ENCODE data around the gene SLC6A19. TPM values are rescaled to one million over a fixed set of nuclear protein-coding genes. Genes with fewer than 3 reads are reported as not detected.

Gene SLC6A19
- total RNA-seq, 1 experiment from 2014 or later, result 0.29 TPM

GRCh38 chr5:1257841-1258240 lies 56.4 kb downstream of the SLC6A19 start:
- no peaks in the 10 kb centered on the region for H3K4me1 Mint-ChIP-seq (ENCODE audit: low read depth, unreplicated experiment)
- no peaks in the 10 kb centered on the region for H3K9me3 Mint-ChIP-seq (ENCODE audit: unreplicated experiment)
- no peak overlapping the region for H3K4me3 Mint-ChIP-seq (ENCODE audit: unreplicated experiment)
- no peaks in the 10 kb centered on the region for H3K4me1 ChIP-seq
- no peak for DNase-seq
- ChIA-PET CTCF (no interaction called here), POLR2A (no interaction called here)
- no peak for TF ChIP-seq CTCF (IDR thresholded peaks at IDR 0.05; ENCODE audit: insufficient read depth in 1 of 2, low read depth in 1 of 2, low read length in 1 of 2, severe bottlenecking in 1 of 2, unreplicated experiment in 1 of 2)
- H3K4me3 ChIP-seq (ENCODE audit: low read depth, low read length), result no peak overlapping the region
- no peaks in the 10 kb centered on the region for H3K9me3 ChIP-seq
- intact Hi-C loops (cut with micrococcal nuclease; ENCODE audit: unreplicated experiment), result no loop called here
- BruUV-seq (replicated peaks), result no TSS peak
- no peaks in the 10 kb centered on the region for H3K27me3 ChIP-seq (replicated peaks; ENCODE audit: control insufficient read depth, insufficient read depth, low read length)
- H3K27me3 Mint-ChIP-seq (ENCODE audit: insufficient read depth, unreplicated experiment), result no peaks in the 10 kb centered on the region
- peaks cover 18% of the 10 kb centered on the region for H3K36me3 Mint-ChIP-seq (ENCODE audit: insufficient read depth, unreplicated experiment)
- no peaks in the 10 kb centered on the region for H3K36me3 ChIP-seq (ENCODE audit: control insufficient read depth, insufficient read depth, low read length)
- no peak overlapping the region for H3K27ac Mint-ChIP-seq (ENCODE audit: unreplicated experiment)

GRCh38 chr5:1259806-1260480 lies 58.5 kb downstream of the SLC6A19 start:
- H3K9me3 ChIP-seq, result no peaks in the 10 kb centered on the region
- peaks cover 18% of the 10 kb centered on the region for H3K36me3 Mint-ChIP-seq (ENCODE audit: insufficient read depth, unreplicated experiment)
- no peaks in the 10 kb centered on the region for H3K9me3 Mint-ChIP-seq (ENCODE audit: unreplicated experiment)
- no peaks in the 10 kb centered on the region for H3K36me3 ChIP-seq (ENCODE audit: control insufficient read depth, insufficient read depth, low read length)
- H3K4me1 ChIP-seq, result no peaks in the 10 kb centered on the region
- peak in 1 of 2 experiments; percentile 29 for DNase-seq
- no peaks in the 10 kb centered on the region for H3K4me1 Mint-ChIP-seq (ENCODE audit: low read depth, unreplicated experiment)
- no peak overlapping the region for H3K4me3 ChIP-seq (ENCODE audit: low read depth, low read length)
- ChIA-PET CTCF (no interaction called here), POLR2A (no interaction called here)
- no peak overlapping the region for H3K4me3 Mint-ChIP-seq (ENCODE audit: unreplicated experiment)
- H3K27me3 Mint-ChIP-seq (ENCODE audit: insufficient read depth, unreplicated experiment), result no peaks in the 10 kb centered on the region
- no TSS peak for BruUV-seq (replicated peaks)
- no peak overlapping the region for H3K27ac Mint-ChIP-seq (ENCODE audit: unreplicated experiment)
- intact Hi-C loops (cut with micrococcal nuclease; ENCODE audit: unreplicated experiment), result no loop called here
- no peaks in the 10 kb centered on the region for H3K27me3 ChIP-seq (replicated peaks; ENCODE audit: control insufficient read depth, insufficient read depth, low read length)
- TF ChIP-seq CTCF (IDR thresholded peaks at IDR 0.05; ENCODE audit: insufficient read depth in 1 of 2, low read depth in 1 of 2, low read length in 1 of 2, severe bottlenecking in 1 of 2, unreplicated experiment in 1 of 2), result no peak

GRCh38 chr5:1261643-1262042 lies 60.2 kb downstream of the SLC6A19 start:
- H3K27me3 ChIP-seq (replicated peaks; ENCODE audit: control insufficient read depth, insufficient read depth, low read length), result no peaks in the 10 kb centered on the region
- H3K4me1 ChIP-seq, result no peaks in the 10 kb centered on the region
- ChIA-PET POLR2A (no interaction called here), CTCF (no interaction called here)
- H3K36me3 Mint-ChIP-seq (ENCODE audit: insufficient read depth, unreplicated experiment), result peaks cover 18% of the 10 kb centered on the region
- no peak for DNase-seq
- H3K4me3 ChIP-seq (ENCODE audit: low read depth, low read length), result no peak overlapping the region
- intact Hi-C loops (cut with micrococcal nuclease; ENCODE audit: unreplicated experiment), result no loop called here
- H3K4me3 Mint-ChIP-seq (ENCODE audit: unreplicated experiment), result no peak overlapping the region
- H3K36me3 ChIP-seq (ENCODE audit: control insufficient read depth, insufficient read depth, low read length), result no peaks in the 10 kb centered on the region
- BruUV-seq (replicated peaks), result no TSS peak
- no peak for TF ChIP-seq CTCF (IDR thresholded peaks at IDR 0.05; ENCODE audit: insufficient read depth in 1 of 2, low read depth in 1 of 2, low read length in 1 of 2, severe bottlenecking in 1 of 2, unreplicated experiment in 1 of 2)
- no peaks in the 10 kb centered on the region for H3K27me3 Mint-ChIP-seq (ENCODE audit: insufficient read depth, unreplicated experiment)
- H3K9me3 ChIP-seq, result no peaks in the 10 kb centered on the region
- no peak overlapping the region for H3K27ac Mint-ChIP-seq (ENCODE audit: unreplicated experiment)
- no peaks in the 10 kb centered on the region for H3K4me1 Mint-ChIP-seq (ENCODE audit: low read depth, unreplicated experiment)
- H3K9me3 Mint-ChIP-seq (ENCODE audit: unreplicated experiment), result no peaks in the 10 kb centered on the region

Measured in Caco-2 (cell line).